Stimulated activated CD8-positive, alpha-beta memory T cell treated with anti-CD3 and anti-CD28 coated beads, Interleukin-15, amount 100 ng/mL, for 48 hours (primary cell): ENCODE data around the gene TPSD1.
"Not testable (repeated sequence)": the region's sequence is repeated elsewhere in the genome, so short reads cannot be mapped to it uniquely, and the experiment has no call there.

ENCODE experiments used
- DNase-seq, 2 donors: peaks; one replicate each; pipeline ENCODE4 v3.0.0-alpha.2; 2020; ENCODE audit warnings: low read depth in 2 of 2

The TPSD1 gene

GRCh38 chr16:1241081-1241480, 14.8 kb upstream of the TPSD1 start:
- not testable (repeated sequence) for DNase-seq

GRCh38 chr16:1243363-1243762, 12.5 kb upstream of the TPSD1 start:
- not testable (repeated sequence) for DNase-seq

GRCh38 chr16:1243907-1244850, 11.7 kb upstream of the TPSD1 start:
- not testable (repeated sequence) for DNase-seq

- peak in 1 of 2 donors; percentile 11 for DNase-seq
Observed at GRCh38 chr16:1244881-1245280, 11.0 kb upstream of the TPSD1 start.

GRCh38 chr16:1245452-1246020, 10.3 kb upstream of the TPSD1 start:
- DNase-seq: no peak

GRCh38 chr16:1247903-1248537, 7.8 kb upstream of the TPSD1 start:
- not testable (repeated sequence) for DNase-seq

GRCh38 chr16:1249031-1249755, 6.7 kb upstream of the TPSD1 start:
- not testable (repeated sequence) for DNase-seq

GRCh38 chr16:1253701-1254364, 2.0 kb upstream of the TPSD1 start:
- not testable (repeated sequence) for DNase-seq

GRCh38 chr16:1254821-1255220, 1.0 kb upstream of the TPSD1 start:
- not testable (repeated sequence) for DNase-seq

GRCh38 chr16:1256296-1256873, 516 bp downstream of the TPSD1 start:
- not testable (repeated sequence) for DNase-seq

GRCh38 chr16:1256874-1257322, 1.0 kb downstream of the TPSD1 start:
- DNase-seq: no peak

GRCh38 chr16:1257561-1258224, 1.8 kb downstream of the TPSD1 start:
- DNase-seq: no peak

GRCh38 chr16:1258225-1258600, 2.3 kb downstream of the TPSD1 start:
- no peak for DNase-seq

- no peak for DNase-seq
Observed at GRCh38 chr16:1258906-1259759, 3.3 kb downstream of the TPSD1 start.

- DNase-seq: no peak
Observed at GRCh38 chr16:1259760-1260068, 3.8 kb downstream of the TPSD1 start.

- no peak for DNase-seq
Observed at GRCh38 chr16:1260101-1260680, 4.3 kb downstream of the TPSD1 start.

GRCh38 chr16:1261131-1261892, 5.4 kb downstream of the TPSD1 start:
- no peak for DNase-seq

GRCh38 chr16:1262210-1262845, 6.5 kb downstream of the TPSD1 start:
- no peak for DNase-seq
